HG02571 (cell line): ENCODE measurements around the gene IGLL1.

Source experiments
- ATAC-seq: cut with Tn5 transposase; IDR thresholded peaks from one replicate; pipeline ENCODE4 v1.9.1; 2021; ENCODE audit warnings: mild to moderate bottlenecking, moderate library complexity; ENCODE audit not compliant: unreplicated experiment

IGLL1 gene

DNA sequence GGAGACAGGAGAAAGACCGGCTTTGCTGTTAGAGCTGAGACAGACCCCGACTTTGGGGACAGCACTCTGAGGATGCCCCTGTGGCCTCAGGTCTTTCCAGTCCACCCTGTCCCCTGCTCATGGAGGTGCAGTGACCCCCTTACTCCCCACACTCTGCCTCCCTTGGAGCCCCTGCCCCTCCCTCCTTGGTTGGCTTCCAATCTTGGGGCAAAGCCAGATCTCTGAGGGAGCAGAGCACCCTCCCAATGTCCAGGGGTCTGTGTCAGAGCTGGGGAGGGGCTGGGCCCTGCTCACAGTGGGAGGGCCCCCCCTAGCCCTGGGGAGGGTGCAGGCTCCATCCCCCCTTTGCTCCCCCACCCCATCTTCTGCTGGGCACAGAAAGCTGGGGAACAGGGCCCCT, 50.0 kb downstream of the IGLL1 start:
- no peak for ATAC-seq

- ATAC-seq = no peak
Observed at GRCh38 chr22:23529166-23530103, 50.7 kb downstream of the IGLL1 start.

- ATAC-seq = no peak
Observed at GRCh38 chr22:23527971-23528740, 51.9 kb downstream of the IGLL1 start.

DNA sequence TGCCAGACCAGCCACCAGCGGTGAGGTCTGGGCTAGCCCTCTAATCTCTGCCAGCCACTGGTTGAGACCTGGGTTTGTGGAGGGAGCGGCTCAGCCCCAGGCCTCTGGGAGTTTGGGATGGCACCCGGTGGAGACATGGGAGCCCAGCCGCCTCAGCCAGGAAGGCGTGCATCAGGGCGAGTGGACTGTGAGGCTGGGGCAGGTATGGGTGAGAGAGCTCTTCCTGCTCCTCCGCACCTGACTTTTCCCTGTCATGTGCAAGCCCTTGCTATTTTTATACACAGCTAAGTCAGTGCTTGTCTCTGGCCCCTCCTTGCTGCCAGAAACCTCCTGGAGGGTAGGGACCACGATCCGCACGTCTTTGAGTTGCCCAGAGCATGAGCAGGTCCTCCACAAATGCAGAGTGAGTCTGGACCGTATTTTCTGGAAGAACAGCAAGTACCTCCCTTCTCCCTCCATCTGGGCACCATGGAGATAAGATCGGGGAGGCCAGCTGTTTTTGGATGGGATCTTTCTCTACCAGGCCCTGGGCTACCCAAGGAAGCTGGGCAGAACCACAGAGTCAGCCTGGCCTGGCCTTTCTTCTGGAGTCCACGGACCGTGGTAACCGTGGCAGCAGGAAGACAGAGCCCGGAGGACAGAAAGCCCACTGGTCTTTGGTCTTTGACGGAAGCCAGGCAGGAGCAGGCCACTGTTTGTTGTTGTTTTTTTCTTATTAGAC, 53.3 kb downstream of the IGLL1 start:
- no peak for ATAC-seq

DNA sequence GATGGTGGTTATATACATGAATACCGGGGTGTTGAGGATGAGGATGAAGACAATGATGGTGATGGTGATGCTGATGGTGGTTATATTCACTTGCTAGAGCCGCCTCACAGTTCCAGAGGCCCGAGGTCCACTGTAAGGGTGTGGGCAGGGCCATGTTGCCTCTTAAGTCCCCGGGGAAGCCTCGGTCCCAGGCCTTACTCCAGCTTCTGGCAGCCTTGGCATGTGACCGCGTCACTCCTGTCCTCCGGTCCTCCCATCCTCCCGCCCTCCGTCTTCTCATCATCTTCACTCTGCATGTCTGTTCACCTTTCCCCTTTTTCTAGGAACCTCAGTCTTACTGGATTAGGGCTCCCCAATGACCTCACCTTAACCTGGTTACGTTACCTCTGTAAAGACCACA, 54.6 kb downstream of the IGLL1 start:
- ATAC-seq = no peak

GRCh38 chr22:23524226-23524625, 55.9 kb downstream of the IGLL1 start:
- ATAC-seq = no peak

GRCh38 chr22:23523713-23524112, 56.4 kb downstream of the IGLL1 start:
- no peak for ATAC-seq
